Activated T-cell treated with anti-CD3 and anti-CD28 coated beads, Interleukin-2, amount 50 U/mL, for 4 hours (primary cell): ENCODE results near the gene PHACTR1. TPM values are rescaled to one million over a fixed set of nuclear protein-coding genes. Genes with fewer than 3 reads are reported as not detected.

Experiments
- ATAC-seq, 2 donors: fragments of 200-7000 bp; cut with Tn5 transposase; one replicate each; pipeline ENCODE4 v1.10.0; 2021
- DNase-seq: peaks from one replicate; pipeline ENCODE4 v3.0.0-alpha.2; 2020
- H3K27me3 Mint-ChIP-seq: one replicate; pipeline ENCODE4 v1.8.0; 2021; ENCODE audit warnings: low read depth, mixed read lengths
- H3K36me3 Mint-ChIP-seq: one replicate; pipeline ENCODE4 v1.8.0; 2022; ENCODE audit warnings: mixed read lengths; ENCODE audit not compliant: insufficient read depth
- H3K4me1 Mint-ChIP-seq: one replicate; pipeline ENCODE4 v1.8.0; 2021; ENCODE audit warnings: low read depth, mixed read lengths
- H3K4me3 Mint-ChIP-seq: one replicate; pipeline ENCODE4 v1.8.0; 2021; ENCODE audit warnings: mild to moderate bottlenecking, moderate library complexity, mixed read lengths
- H3K9me3 Mint-ChIP-seq: one replicate; pipeline ENCODE4 v1.8.0; 2021; ENCODE audit warnings: mixed read lengths
- total RNA-seq, 3 donors: library from RNA; stranded (reverse); gene quantifications; one replicate each; pipeline ENCODE4 v1.2.1, GENCODE V29; 2021

PHACTR1 gene
- total RNA-seq, 3 donors from 2014 or later, result 0.26 to 1.1 (median 0.30) TPM

GRCh38 chr6:12802440-12802839 is 85.9 kb downstream of the PHACTR1 start:
- DNase-seq (no peak), ATAC-seq (no peak)
- no peaks in the 10 kb centered on the region for H3K9me3 Mint-ChIP-seq
- H3K36me3 Mint-ChIP-seq, result no peaks in the 10 kb centered on the region
- no peaks in the 10 kb centered on the region for H3K4me1 Mint-ChIP-seq
- H3K4me3 Mint-ChIP-seq, result no peak overlapping the region
- H3K27me3 Mint-ChIP-seq, result no peaks in the 10 kb centered on the region

DNA sequence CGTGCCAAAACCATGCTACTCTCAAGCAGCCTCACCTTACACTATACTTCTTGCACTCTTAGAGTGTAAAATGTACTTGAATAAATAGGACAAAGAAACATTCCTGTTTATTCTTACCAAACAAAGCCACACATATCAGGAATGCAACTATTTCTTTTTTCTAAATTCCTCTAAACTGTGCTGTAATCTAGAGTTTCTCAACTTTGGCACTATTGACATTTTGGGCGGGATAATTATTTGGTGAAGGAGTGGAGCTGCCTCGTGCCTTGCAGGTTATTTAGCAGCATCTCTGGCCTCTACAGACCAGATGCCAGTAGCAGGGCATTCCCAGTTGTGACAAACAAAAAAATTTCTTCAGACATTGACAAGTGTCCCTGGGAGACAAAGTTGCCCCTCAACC is 86.9 kb downstream of the PHACTR1 start:
- Mint-ChIP-seq H3K36me3 (no peaks in the 10 kb centered on the region), H3K27me3 (no peaks in the 10 kb centered on the region), H3K4me3 (no peak overlapping the region), H3K4me1 (no peaks in the 10 kb centered on the region), H3K9me3 (no peaks in the 10 kb centered on the region)
- ATAC-seq, result no peak
- no peak for DNase-seq

GRCh38 chr6:12804952-12805645 is 88.5 kb downstream of the PHACTR1 start:
- ATAC-seq (no peak), DNase-seq (no peak)
- Mint-ChIP-seq H3K9me3 (no peaks in the 10 kb centered on the region), H3K36me3 (no peaks in the 10 kb centered on the region), H3K27me3 (no peaks in the 10 kb centered on the region), H3K4me1 (no peaks in the 10 kb centered on the region), H3K4me3 (no peak overlapping the region)

- Mint-ChIP-seq H3K4me3 (no peak overlapping the region), H3K9me3 (no peaks in the 10 kb centered on the region), H3K4me1 (no peaks in the 10 kb centered on the region), H3K36me3 (no peaks in the 10 kb centered on the region), H3K27me3 (no peaks in the 10 kb centered on the region)
- no peak for DNase-seq
- no peak for ATAC-seq
Measured at GRCh38 chr6:12806136-12806535, 89.6 kb downstream of the PHACTR1 start.

DNA sequence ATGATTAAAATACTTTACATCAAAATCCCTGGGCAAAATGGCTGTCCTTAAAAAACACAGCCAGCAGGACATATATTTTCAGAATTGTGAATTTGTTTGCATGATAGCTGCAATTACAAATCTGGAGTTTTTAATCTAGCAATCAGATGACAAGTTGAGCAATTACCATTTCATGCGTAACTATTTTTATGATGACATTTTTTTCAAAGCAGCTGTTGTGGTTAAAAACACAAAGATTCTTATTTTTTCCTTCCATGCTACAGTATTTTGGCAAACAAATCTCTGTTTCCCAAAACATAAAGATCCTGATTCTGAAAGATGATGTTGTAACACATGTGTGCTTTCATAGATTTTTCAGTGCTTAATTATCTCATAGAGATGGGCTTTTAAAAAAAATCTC is 90.2 kb downstream of the PHACTR1 start:
- DNase-seq, result no peak
- ATAC-seq, result no peak
- no peak overlapping the region for H3K4me3 Mint-ChIP-seq
- no peaks in the 10 kb centered on the region for H3K9me3 Mint-ChIP-seq
- no peaks in the 10 kb centered on the region for H3K4me1 Mint-ChIP-seq
- no peaks in the 10 kb centered on the region for H3K27me3 Mint-ChIP-seq
- H3K36me3 Mint-ChIP-seq, result no peaks in the 10 kb centered on the region

- H3K36me3 Mint-ChIP-seq, result no peaks in the 10 kb centered on the region
- peaks cover 1% of the 10 kb centered on the region for H3K27me3 Mint-ChIP-seq
- no peaks in the 10 kb centered on the region for H3K4me1 Mint-ChIP-seq
- ATAC-seq (no peak), DNase-seq (no peak)
- H3K9me3 Mint-ChIP-seq, result no peaks in the 10 kb centered on the region
- H3K4me3 Mint-ChIP-seq, result no peak overlapping the region
Measured at GRCh38 chr6:12811519-12811918, 95.0 kb downstream of the PHACTR1 start.

- H3K4me1 Mint-ChIP-seq, result no peaks in the 10 kb centered on the region
- no peak overlapping the region for H3K4me3 Mint-ChIP-seq
- DNase-seq (no peak), ATAC-seq (no peak)
- no peaks in the 10 kb centered on the region for H3K9me3 Mint-ChIP-seq
- H3K27me3 Mint-ChIP-seq, result peaks cover 1% of the 10 kb centered on the region
- H3K36me3 Mint-ChIP-seq, result no peaks in the 10 kb centered on the region
Measured at GRCh38 chr6:12813321-12813720, 96.8 kb downstream of the PHACTR1 start.

DNA sequence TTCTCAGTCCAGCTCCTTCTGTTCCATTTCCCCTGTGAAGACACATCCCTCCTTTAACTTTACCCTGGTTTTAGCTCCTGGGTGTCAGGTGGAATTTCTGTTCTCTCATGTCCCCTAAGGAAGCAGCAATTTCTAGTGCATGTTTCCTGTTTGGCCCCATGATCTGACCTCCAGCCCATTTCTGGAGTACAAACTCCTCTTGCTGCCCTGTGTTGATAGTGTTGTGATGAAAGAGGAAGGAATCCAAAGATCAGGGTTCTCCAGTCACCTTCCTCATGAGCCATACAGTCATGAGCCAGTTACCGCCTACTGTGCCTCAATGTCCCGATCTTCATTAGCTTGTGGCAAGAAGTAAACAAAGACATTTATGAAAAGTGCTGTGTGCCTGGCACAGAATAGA is 97.4 kb downstream of the PHACTR1 start:
- Mint-ChIP-seq H3K4me3 (no peak overlapping the region), H3K36me3 (no peaks in the 10 kb centered on the region), H3K27me3 (peaks cover 6% of the 10 kb centered on the region), H3K9me3 (no peaks in the 10 kb centered on the region), H3K4me1 (no peaks in the 10 kb centered on the region)
- DNase-seq (no peak), ATAC-seq (no peak)

- H3K4me1 Mint-ChIP-seq, result no peaks in the 10 kb centered on the region
- DNase-seq, result no peak
- peaks cover 9% of the 10 kb centered on the region for H3K27me3 Mint-ChIP-seq
- no peaks in the 10 kb centered on the region for H3K9me3 Mint-ChIP-seq
- H3K4me3 Mint-ChIP-seq, result no peak overlapping the region
- no peaks in the 10 kb centered on the region for H3K36me3 Mint-ChIP-seq
- ATAC-seq, result no peak
Measured at GRCh38 chr6:12815089-12815488, 98.5 kb downstream of the PHACTR1 start.

DNA sequence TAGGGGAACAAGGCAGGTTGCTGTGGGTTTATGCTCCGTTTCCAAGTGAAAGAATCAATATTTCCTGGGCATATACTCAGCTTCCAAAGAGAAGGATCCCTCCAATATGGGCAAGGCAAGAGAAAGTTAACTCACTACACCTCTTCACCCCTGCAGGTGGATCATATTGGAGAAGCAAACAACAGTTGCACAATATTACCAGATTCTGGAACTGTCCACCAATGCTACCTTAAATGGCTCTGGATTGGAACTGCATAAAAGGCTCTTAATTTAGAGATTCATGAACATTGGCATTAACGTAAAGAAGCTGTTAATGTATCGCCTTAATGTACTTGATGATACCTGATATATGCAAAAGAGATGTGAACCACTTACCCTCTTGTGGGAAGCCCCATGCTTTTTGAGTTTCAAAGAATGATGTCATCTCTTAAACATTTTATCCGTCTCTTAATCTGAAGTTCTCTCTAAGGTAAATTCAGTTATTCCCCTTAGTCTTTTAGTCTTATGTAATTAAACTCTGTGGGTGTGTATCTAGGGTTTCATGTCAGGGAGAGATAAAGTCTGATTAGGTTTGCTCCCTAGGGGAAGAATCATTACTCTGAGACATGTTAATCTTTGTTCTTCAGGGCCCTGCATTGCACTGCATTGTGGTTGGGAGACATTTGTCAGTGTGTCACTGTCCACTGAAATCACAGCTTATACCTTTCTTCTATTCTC is 99.5 kb downstream of the PHACTR1 start:
- Mint-ChIP-seq H3K9me3 (no peaks in the 10 kb centered on the region), H3K27me3 (peaks cover 14% of the 10 kb centered on the region), H3K4me3 (no peak overlapping the region), H3K36me3 (no peaks in the 10 kb centered on the region), H3K4me1 (no peaks in the 10 kb centered on the region)
- DNase-seq (no peak), ATAC-seq (no peak)

GRCh38 chr6:12818324-12818723 is 101.8 kb downstream of the PHACTR1 start:
- H3K4me3 Mint-ChIP-seq, result no peak overlapping the region
- H3K27me3 Mint-ChIP-seq, result peaks cover 17% of the 10 kb centered on the region
- ATAC-seq (no peak), DNase-seq (no peak)
- H3K4me1 Mint-ChIP-seq, result no peaks in the 10 kb centered on the region
- H3K36me3 Mint-ChIP-seq, result no peaks in the 10 kb centered on the region
- no peaks in the 10 kb centered on the region for H3K9me3 Mint-ChIP-seq

DNA sequence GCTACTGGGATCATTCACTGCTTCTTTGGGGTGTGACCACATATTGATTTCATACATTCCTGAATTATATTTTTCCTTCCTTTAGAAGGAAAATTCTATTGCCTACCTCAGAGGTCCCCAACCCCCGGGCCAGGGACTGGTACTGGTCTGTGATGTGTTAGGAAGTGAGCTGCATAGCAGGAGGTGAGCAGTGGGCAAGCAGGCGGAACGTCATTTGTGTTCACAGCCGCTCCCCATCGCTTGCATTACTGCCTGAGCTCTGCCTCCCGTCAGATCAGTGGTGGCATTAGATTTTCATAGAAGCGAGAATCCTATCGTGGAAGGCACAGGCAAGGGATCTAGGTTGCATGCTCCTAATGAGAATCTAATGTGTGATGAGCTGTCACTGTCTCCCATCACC is 107.3 kb downstream of the PHACTR1 start:
- ATAC-seq, result no peak

DNA sequence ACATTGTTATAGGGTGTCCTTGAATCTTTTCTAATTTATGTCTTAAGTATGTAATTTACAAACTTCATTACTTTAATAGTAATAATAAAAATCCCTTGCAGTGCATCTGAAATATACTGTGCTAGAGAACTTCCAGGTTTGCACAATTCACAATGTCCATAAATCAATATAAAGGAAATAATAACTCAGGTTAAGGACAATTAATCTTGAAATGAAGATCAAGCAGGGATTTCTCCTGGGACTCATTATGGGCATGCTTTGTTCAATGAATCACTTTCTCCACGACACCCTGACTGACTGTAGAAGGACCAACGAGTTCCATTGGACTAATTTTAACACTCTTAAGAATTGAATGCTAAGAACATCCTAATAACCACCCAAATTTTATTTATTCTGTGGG is 110.0 kb downstream of the PHACTR1 start:
- Mint-ChIP-seq H3K4me1 (no peaks in the 10 kb centered on the region), H3K27me3 (peaks cover 5% of the 10 kb centered on the region), H3K9me3 (no peaks in the 10 kb centered on the region), H3K4me3 (no peak overlapping the region), H3K36me3 (no peaks in the 10 kb centered on the region)
- DNase-seq (no peak), ATAC-seq (no peak)

More for the DNA sequence above, 107.3 kb downstream of the PHACTR1 start:
- H3K4me1 Mint-ChIP-seq, result no peaks in the 10 kb centered on the region
- no peak overlapping the region for H3K4me3 Mint-ChIP-seq
- no peaks in the 10 kb centered on the region for H3K9me3 Mint-ChIP-seq
- H3K27me3 Mint-ChIP-seq, result peaks cover 13% of the 10 kb centered on the region
- H3K36me3 Mint-ChIP-seq, result no peaks in the 10 kb centered on the region
- DNase-seq, result no peak

GRCh38 chr6:12827921-12828320 is 111.4 kb downstream of the PHACTR1 start:
- ATAC-seq (no peak), DNase-seq (no peak)
- no peak overlapping the region for H3K4me3 Mint-ChIP-seq
- no peaks in the 10 kb centered on the region for H3K4me1 Mint-ChIP-seq
- peaks cover 2% of the 10 kb centered on the region for H3K27me3 Mint-ChIP-seq
- H3K9me3 Mint-ChIP-seq, result no peaks in the 10 kb centered on the region
- H3K36me3 Mint-ChIP-seq, result no peaks in the 10 kb centered on the region

- Mint-ChIP-seq H3K27me3 (no peaks in the 10 kb centered on the region), H3K9me3 (peaks cover 14% of the 10 kb centered on the region), H3K36me3 (no peaks in the 10 kb centered on the region), H3K4me1 (no peaks in the 10 kb centered on the region), H3K4me3 (no peak overlapping the region)
- DNase-seq (no peak), ATAC-seq (no peak)
Measured at GRCh38 chr6:12832226-12832735, 115.7 kb downstream of the PHACTR1 start.
